K562 (cell line): Measurements from ENCODE around the gene WBP1L. TPM values are rescaled to one million over a fixed set of nuclear protein-coding genes. Genes with fewer than 3 reads are reported as not detected.

Experiments
- ATAC-seq: fragments of 200-7000 bp; cut with Tn5 transposase; 3 replicates; pipeline ENCODE4 v1.9.1; 2020; ENCODE audit warnings: moderate library complexity
- BruUV-seq: library from RNA; stranded (reverse); fragments of 400-500 nt; replicated peaks from 2 replicates; lab custom pipeline; 2021; lab: Mats Ljungman, UMichigan
- CTCF ChIA-PET: fragments of 300-600 bp; formaldehyde crosslinking; extraction: SDS; loops from one replicate; lab custom pipeline; 2021; ENCODE audit warnings: low intra/inter-chr PET ratio; lab: Yijun Ruan, JAX
- POLR2A ChIA-PET: fragments of 300-600, 350-650 bp; sonication (Branson Sonifier 250); formaldehyde crosslinking; extraction: SDS; loops from one replicate; lab custom pipeline; 2021; ENCODE audit warnings: antibody characterized with exemption, inconsistent platforms; lab: Yijun Ruan, JAX
- DNase-seq, 4 experiments: peaks; one replicate each; pipeline versions ENCODE4 v3.0.0 to v3.0.0-alpha.2; 2011 to 2018; ENCODE audit warnings: low spot score in 3 of 4, mixed read lengths in 3 of 4; ENCODE audit errors: extremely low read depth in 1 of 4
- FAIRE-seq: peaks from 2 replicates; lab custom pipeline; 2011; peaks lifted over from hg19 to GRCh38; lab: Jason Lieb, UNC
- H2AFZ ChIP-seq: 2 replicates; pipeline ENCODE4 v1.6.0; 2011; ENCODE audit warnings: low read depth, low read length, control low read depth, inconsistent platforms
- H3K27ac ChIP-seq: fragments of 200-600 bp; 3 replicates; pipeline ENCODE4 v1.8.0; 2011; ENCODE audit warnings: low read depth, mild to moderate bottlenecking, control low read depth, inconsistent platforms, low read length, moderate library complexity, mixed read lengths; ENCODE audit errors: extremely low read depth
- H3K27me3 ChIP-seq, 2 experiments: fragments of 300-600 bp in 1 of 2; 2 replicates in 1 of 2; 3 replicates in 1 of 2; pipeline versions ENCODE4 v1.6.0 to v1.8.0; 2011; ENCODE audit warnings: inconsistent platforms in 2 of 2, low read length in 2 of 2, mild to moderate bottlenecking in 1 of 2, mixed read lengths in 1 of 2, moderate library complexity in 1 of 2; ENCODE audit not compliant: control insufficient read depth in 2 of 2, insufficient read depth in 2 of 2
- H3K36me3 ChIP-seq: fragments of 300-600 bp; 3 replicates; pipeline ENCODE4 v1.8.0; 2011; ENCODE audit warnings: mild to moderate bottlenecking, low read length, inconsistent platforms; ENCODE audit not compliant: control insufficient read depth, insufficient read depth
- H3K4me1 ChIP-seq, 2 experiments: fragments of 200-600 bp in 1 of 2; replicated peaks in 1 of 2; 2 replicates in 1 of 2; 3 replicates in 1 of 2; pipeline versions ENCODE4 v1.5.1 to v1.8.0; 2011; ENCODE audit warnings: inconsistent platforms in 2 of 2, low read length in 2 of 2, mild to moderate bottlenecking in 1 of 2, mixed read lengths in 1 of 2, moderate library complexity in 1 of 2; ENCODE audit not compliant: control insufficient read depth in 2 of 2, insufficient read depth in 2 of 2
- H3K4me2 ChIP-seq: 2 replicates; pipeline ENCODE4 v1.6.1; 2011; ENCODE audit warnings: low read length, control low read depth, inconsistent platforms, mixed read lengths; ENCODE audit not compliant: insufficient read depth
- H3K4me3 ChIP-seq: fragments of 200-600 bp; sonication (generic), shearing (Covaris generic); 2 replicates; pipeline ENCODE4 v1.5.1; 2016; ENCODE audit warnings: control low read depth, inconsistent platforms
- H3K79me2 ChIP-seq: fragments of 200-600 bp; 3 replicates; pipeline ENCODE4 v1.8.0; 2011; ENCODE audit warnings: low read length, inconsistent platforms; ENCODE audit not compliant: control insufficient read depth, insufficient read depth
- H3K9ac ChIP-seq, 2 experiments: 2 replicates each; pipeline versions ENCODE4 v1.6.0 to v1.6.1; 2011; ENCODE audit warnings: low read depth in 2 of 2, low read length in 2 of 2, control low read depth in 1 of 2, inconsistent platforms in 1 of 2, mild to moderate bottlenecking in 1 of 2, mixed read lengths in 1 of 2; ENCODE audit not compliant: insufficient read depth in 1 of 2
- H3K9me1 ChIP-seq: one replicate; pipeline ENCODE4 v1.6.0; 2011; ENCODE audit warnings: inconsistent platforms, mild to moderate bottlenecking, low read length, moderate library complexity; ENCODE audit not compliant: control insufficient read depth, insufficient read depth
- H3K9me3 ChIP-seq: replicated peaks from 2 replicates; pipeline ENCODE4 v1.5.1; 2011; ENCODE audit warnings: low read depth, low read length, inconsistent platforms; ENCODE audit not compliant: control insufficient read depth, insufficient read depth
- H4K20me1 ChIP-seq: replicated peaks from 2 replicates; pipeline ENCODE4 v1.6.1; 2011; ENCODE audit warnings: low read length, inconsistent platforms, mixed read lengths; ENCODE audit not compliant: control insufficient read depth, insufficient read depth
- ARNT ChIP-seq, 2 experiments: fragments of 450-650 bp; IDR thresholded peaks; 2 replicates each; pipeline ENCODE4 v1.6.1; 2016; ENCODE audit warnings: mild to moderate bottlenecking in 1 of 2
- ERF ChIP-seq: fragments of 450-650 bp; formaldehyde crosslinking; IDR thresholded peaks from 2 replicates; pipeline ENCODE4 v1.4.0; 2020; ENCODE audit warnings: mild to moderate bottlenecking, mixed read lengths
- GTF2F1 ChIP-seq: IDR thresholded peaks from 2 replicates; pipeline ENCODE4 v1.6.1; 2011; ENCODE audit warnings: low read depth, low read length, improper control_type of control experiment
- KAT8 ChIP-seq: fragments of 450-650 bp; IDR thresholded peaks from 2 replicates; pipeline ENCODE4 v1.6.1; 2016; ENCODE audit warnings: low read depth, mild to moderate bottlenecking
- MTF1 ChIP-seq: fragments of 250-450 bp; sonication (Bioruptor Pico); IDR thresholded peaks from 2 replicates; pipeline ENCODE4 v1.9.0; 2021; ENCODE audit warnings: moderate library complexity, mild to moderate bottlenecking, inconsistent platforms, borderline replicate concordance
- SREBF2 ChIP-seq: sonication (generic); formaldehyde crosslinking; IDR thresholded peaks from 2 replicates; pipeline ENCODE4 v1.4.0; 2020; ENCODE audit warnings: mild to moderate bottlenecking, missing genetic modification reagents
- TEAD1 ChIP-seq, 2 experiments: fragments of 450-650 bp in 1 of 2; sonication (generic) in 1 of 2; formaldehyde crosslinking; IDR thresholded peaks; 2 replicates each; pipeline versions ENCODE4 v1.4.0 to v1.8.0; 2020 to 2022; ENCODE audit warnings: mild to moderate bottlenecking in 2 of 2, missing genetic modification reagents in 1 of 2
- ZNF175 ChIP-seq: fragments of 200-800 bp; sonication (Bioruptor generic); IDR thresholded peaks from 2 replicates; pipeline ENCODE4 v1.6.1; 2016; ENCODE audit warnings: low read depth, mild to moderate bottlenecking, missing genetic modification characterization, missing compliant biosample characterization
- ZNF41 ChIP-seq: fragments of 250-450 bp; sonication (Bioruptor Pico); conservative IDR thresholded peaks from 2 replicates; pipeline ENCODE4 v1.4.0; 2020; ENCODE audit warnings: mild to moderate bottlenecking
- ZNF431 ChIP-seq: sonication (generic); formaldehyde crosslinking; IDR thresholded peaks from 2 replicates; pipeline ENCODE4 v1.8.0; 2022; ENCODE audit warnings: mild to moderate bottlenecking, missing genetic modification reagents
- ZNF444 ChIP-seq: fragments of 250-450 bp; sonication (Bioruptor Pico); IDR thresholded peaks from 2 replicates; pipeline ENCODE4 v1.4.0; 2020; ENCODE audit warnings: mild to moderate bottlenecking, moderate library complexity
- ZNF639 ChIP-seq, 2 experiments: fragments of 200-800 bp in 1 of 2; sonication (Bioruptor generic) in 1 of 2; sonication (generic) in 1 of 2; formaldehyde crosslinking in 1 of 2; IDR thresholded peaks in 1 of 2; conservative IDR thresholded peaks in 1 of 2; 2 replicates each; pipeline versions ENCODE4 v1.5.0 to v1.6.1; 2016 to 2020; ENCODE audit warnings: missing compliant biosample characterization in 1 of 2, missing genetic modification characterization in 1 of 2, missing genetic modification reagents in 1 of 2
- ZNF655 ChIP-seq: fragments of 250-450 bp; sonication (Bioruptor Pico); IDR thresholded peaks from 2 replicates; pipeline ENCODE4 v1.5.0; 2021
- ZNF695 ChIP-seq: fragments of 450-650 bp; formaldehyde crosslinking; IDR thresholded peaks from 2 replicates; pipeline ENCODE4 v1.4.0; 2020; ENCODE audit warnings: mild to moderate bottlenecking, moderate library complexity
- WGBS: fragments of 100-300 bp; shearing (Covaris generic); methylation state at CpG from one replicate; pipeline ENCODE4 v1.1.6; 2016; ENCODE audit warnings: low coverage, mixed read lengths; ENCODE audit not compliant: insufficient coverage; ENCODE audit errors: missing lambda C conversion rate; 5-methylcytosine and 5-hydroxymethylcytosine counted together
- in situ Hi-C: fragments of 300-500 bp; cut with MboI; formaldehyde crosslinking; loops from 4 replicates; pipeline ENCODE4 v1.15.0; 2018; ENCODE audit warnings: inconsistent platforms, mixed read lengths
- intact Hi-C: fragments of 100-400 bp; cut with micrococcal nuclease; formaldehyde crosslinking; loops from 2 replicates; pipeline ENCODE4 v1.14.2; 2022
- polyA plus RNA-seq, 8 experiments: library from polyadenylated mRNA; depleted of rRNA in 4 of 8; stranded (reverse) in 5 of 8; unstranded in 3 of 8; fragments of >200 nt; fragmentation: Nextera tagmentation in 2 of 8; fragmentation: Illumina TruSeq in 1 of 8; extraction: Ambion mirVana in 2 of 8; extraction: Trizol in 1 of 8; gene quantifications; 2 replicates each; pipeline versions ENCODE4 v1.2.1 to v1.2.3, GENCODE V29; 2011 to 2014; ENCODE audit warnings: inconsistent platforms in 1 of 8, missing spikeins in 1 of 8
- total RNA-seq, 7 experiments: library from RNA; depleted of rRNA in 6 of 7; stranded (reverse); fragments of >200 nt in 6 of 7; fragmentation: Illumina TruSeq in 2 of 7; extraction: Trizol in 2 of 7; gene quantifications; 2 replicates each; pipeline versions ENCODE4 v1.2.1 to v1.2.3, GENCODE V29; 2011 to 2021; ENCODE audit warnings: low replicate concordance in 1 of 7
- TF ChIP-seq, protein P1 (sequence below), 3 experiments: fragments of 200-800 bp in 1 of 3; sonication (Bioruptor generic) in 1 of 3; sonication (generic) in 1 of 3; formaldehyde crosslinking in 1 of 3; IDR thresholded peaks; 2 replicates each; pipeline versions ENCODE4 v1.6.1 to v1.8.0; 2016 to 2022; ENCODE audit warnings: mild to moderate bottlenecking in 2 of 3, missing compliant biosample characterization in 2 of 3, missing genetic modification characterization in 2 of 3, missing genetic modification reagents in 1 of 3
- TF ChIP-seq, protein P2 (sequence below): sonication (generic); formaldehyde crosslinking; IDR thresholded peaks from 2 replicates; pipeline ENCODE4 v1.8.0; 2022; ENCODE audit warnings: missing genetic modification reagents, mild to moderate bottlenecking, borderline replicate concordance

Gene WBP1L
- total and polyA plus RNA-seq, 9 of the 15 experiments (the other 6 are each of a cell fraction or from before 2014, with no cell fraction given): 3.2 to 14.4 (median 11.3) TPM

- no peak overlapping the region for H3K4me2 ChIP-seq
- peaks cover 61% of the 10 kb centered on the region for H3K36me3 ChIP-seq
- FAIRE-seq (no peak), ATAC-seq (no peak), DNase-seq (no peak)
- no peak overlapping the region for H3K9ac ChIP-seq
- in situ Hi-C loops (no loop called here), intact Hi-C loops (no loop called here)
- H3K27ac ChIP-seq: no peak overlapping the region
- H3K4me3 ChIP-seq: no peak overlapping the region
- WGBS: 86% methylated on average over 1 of the region's 1 CpG
- H3K79me2 ChIP-seq: no peaks in the 10 kb centered on the region
- H4K20me1 ChIP-seq: no peaks in the 10 kb centered on the region
- ChIA-PET POLR2A (interaction anchor here (0.7 kb wide), 1 partner anchor 296 kb away, joined by 3 read pairs; no protein-coding TSS in a partner anchor), CTCF (no interaction called here)
- no peaks in the 10 kb centered on the region for H3K9me1 ChIP-seq
- H3K4me1 ChIP-seq: peaks cover 11 to 15% of the 10 kb centered on the region in 2 experiments; a peak in 4 of 5 replicates
- no peak overlapping the region for H2AFZ ChIP-seq
- no peak for TF ChIP-seq SREBF2 (CRISPR knock-in tag)
- TF ChIP-seq GTF2F1: no peak
- TF ChIP-seq ZNF655 (CRISPR knock-in tag): no peak
- TF ChIP-seq KAT8: no peak
- no peak for TF ChIP-seq ERF (CRISPR knock-in tag)
- no peak for TF ChIP-seq ZNF444 (CRISPR knock-in tag)
- no peak for TF ChIP-seq ZNF175 (CRISPR knock-in tag)
- TF ChIP-seq ZNF431 (CRISPR knock-in tag): no peak
- no peak for TF ChIP-seq ZNF695 (CRISPR knock-in tag)
- TF ChIP-seq MTF1 (CRISPR knock-in tag): no peak
- TF ChIP-seq ZNF41 (CRISPR knock-in tag): no peak
- TF ChIP-seq TEAD1 (CRISPR knock-in tag; IDR thresholded peaks at IDR 0.05): no peak
- TF ChIP-seq ARNT (IDR thresholded peaks at IDR 0.05): no peak
- no peak for TF ChIP-seq ZNF639 (CRISPR knock-in tag; conservative IDR thresholded peaks at IDR 0.05 in 1 of 2, IDR thresholded peaks at IDR 0.05 in 1 of 2)
- TF ChIP-seq, protein P1, sequence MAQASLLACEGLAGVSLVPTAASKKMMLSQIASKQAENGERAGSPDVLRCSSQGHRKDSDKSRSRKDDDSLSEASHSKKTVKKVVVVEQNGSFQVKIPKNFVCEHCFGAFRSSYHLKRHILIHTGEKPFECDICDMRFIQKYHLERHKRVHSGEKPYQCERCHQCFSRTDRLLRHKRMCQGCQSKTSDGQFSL (CRISPR knock-in tag; IDR thresholded peaks at IDR 0.05): no peak
- TF ChIP-seq, protein P1 (tag; IDR thresholded peaks at IDR 0.05): no peak
- TF ChIP-seq, protein P2, sequence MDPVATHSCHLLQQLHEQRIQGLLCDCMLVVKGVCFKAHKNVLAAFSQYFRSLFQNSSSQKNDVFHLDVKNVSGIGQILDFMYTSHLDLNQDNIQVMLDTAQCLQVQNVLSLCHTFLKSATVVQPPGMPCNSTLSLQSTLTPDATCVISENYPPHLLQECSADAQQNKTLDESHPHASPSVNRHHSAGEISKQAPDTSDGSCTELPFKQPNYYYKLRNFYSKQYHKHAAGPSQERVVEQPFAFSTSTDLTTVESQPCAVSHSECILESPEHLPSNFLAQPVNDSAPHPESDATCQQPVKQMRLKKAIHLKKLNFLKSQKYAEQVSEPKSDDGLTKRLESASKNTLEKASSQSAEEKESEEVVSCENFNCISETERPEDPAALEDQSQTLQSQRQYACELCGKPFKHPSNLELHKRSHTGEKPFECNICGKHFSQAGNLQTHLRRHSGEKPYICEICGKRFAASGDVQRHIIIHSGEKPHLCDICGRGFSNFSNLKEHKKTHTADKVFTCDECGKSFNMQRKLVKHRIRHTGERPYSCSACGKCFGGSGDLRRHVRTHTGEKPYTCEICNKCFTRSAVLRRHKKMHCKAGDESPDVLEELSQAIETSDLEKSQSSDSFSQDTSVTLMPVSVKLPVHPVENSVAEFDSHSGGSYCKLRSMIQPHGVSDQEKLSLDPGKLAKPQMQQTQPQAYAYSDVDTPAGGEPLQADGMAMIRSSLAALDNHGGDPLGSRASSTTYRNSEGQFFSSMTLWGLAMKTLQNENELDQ: no peak
- H3K27me3 ChIP-seq: no peaks in the 10 kb centered on the region
- no peaks in the 10 kb centered on the region for H3K9me3 ChIP-seq
- BruUV-seq: no TSS peak
Measured at GRCh38 chr10:102732661-102733060, 11.1 kb upstream of the WBP1L start.
